ENCODE results near the gene UCHL1. TPM values are rescaled to one million over a fixed set of nuclear protein-coding genes. Genes with fewer than 3 reads are reported as not detected.
A peak's percentile ranks its signal among the peaks of the same experiment; 100 is the strongest.

Gene UCHL1
- total and polyA plus RNA-seq, 2 of the 13 experiments (the other 11 are each of a cell fraction or from before 2014, with no cell fraction given): not detected

GRCh38 chr4:41216294-41217019, 40.3 kb upstream of the UCHL1 start (continued):
- TF ChIP-seq ZNF597 (CRISPR knock-in tag; IDR thresholded peaks at IDR 0.05) (no peak), KDM4B (CRISPR knock-in tag; IDR thresholded peaks at IDR 0.05) (no peak), TBX2 (CRISPR knock-in tag; IDR thresholded peaks at IDR 0.05; ENCODE audit: borderline replicate concordance) (peak; percentile 57; the same call in 1 of the 2 replicates), ZNF574 (CRISPR knock-in tag; IDR thresholded peaks at IDR 0.05) (peak; percentile 85), RBFOX2 (IDR thresholded peaks at IDR 0.05; ENCODE audit: low read depth, low read length) (peak; percentile 89), SRF (IDR thresholded peaks at IDR 0.05; ENCODE audit: low read depth, low read length) (0 out of 2 replicates have a peak, but pooled peaks have one; percentile 8), ZNF770 (CRISPR knock-in tag; IDR thresholded peaks at IDR 0.05) (no peak), ZNF772 (CRISPR knock-in tag; IDR thresholded peaks at IDR 0.05) (peak; percentile 52; the same call in 1 of the 2 replicates), XRCC5 (optimal IDR thresholded peaks at IDR 0.05; ENCODE audit: low read length) (peak; percentile 64), ZNF235 (CRISPR knock-in tag; IDR thresholded peaks at IDR 0.05; ENCODE audit: borderline replicate concordance) (no peak), RFXANK (CRISPR knock-in tag; IDR thresholded peaks at IDR 0.05) (no peak), STAG1 (CRISPR knock-in tag; IDR thresholded peaks at IDR 0.05) (peak; percentile 76), EHMT2 (IDR thresholded peaks at IDR 0.05; ENCODE audit: borderline replicate concordance, low read depth, low read length) (0 out of 2 replicates have a peak, but pooled peaks have one; percentile 22), GZF1 (CRISPR knock-in tag; IDR thresholded peaks at IDR 0.05) (no peak; the same call in 1 of the 2 replicates), ZNF501 (CRISPR knock-in tag; IDR thresholded peaks at IDR 0.05) (peak; percentile 66; the same call in 1 of the 2 replicates), ZSCAN20 (CRISPR knock-in tag; IDR thresholded peaks at IDR 0.05; ENCODE audit: borderline replicate concordance) (no peak; the same call in 1 of the 2 replicates), SNAPC4 (CRISPR knock-in tag; IDR thresholded peaks at IDR 0.05) (peak; percentile 75), ZNF83 (CRISPR knock-in tag; IDR thresholded peaks at IDR 0.05; ENCODE audit: borderline replicate concordance) (no peak), ZC3H13 (CRISPR knock-in tag; IDR thresholded peaks at IDR 0.05) (no peak)
